RWPE2 (cell line): ENCODE measurements around the gene PLCH1.
A peak's percentile ranks its signal among the peaks of the same experiment; 100 is the strongest.

Experiments
- ATAC-seq: fragments of 200-7000 bp; cut with Tn5 transposase; 3 replicates; pipeline ENCODE4 v1.9.1; 2021; ENCODE audit warnings: low read depth
- DNase-seq: peaks from one replicate; pipeline ENCODE4 v3.0.0-alpha.2; 2020; ENCODE audit warnings: low spot score
- H3K27ac ChIP-seq: fragments of 450-650 bp; 2 replicates; pipeline ENCODE4 v1.5.1; 2017; ENCODE audit warnings: mild to moderate bottlenecking; ENCODE audit not compliant: poor library complexity, severe bottlenecking
- H3K27me3 ChIP-seq: fragments of 250-450 bp; sonication (Bioruptor Pico); 2 replicates; pipeline ENCODE4 v1.5.1; 2021; ENCODE audit warnings: mild to moderate bottlenecking, moderate library complexity; ENCODE audit not compliant: insufficient read depth, poor library complexity, severe bottlenecking
- H3K36me3 ChIP-seq: fragments of 250-450 bp; sonication (Bioruptor Pico); 2 replicates; pipeline ENCODE4 v1.5.1; 2020; ENCODE audit warnings: low read depth, mild to moderate bottlenecking, moderate library complexity
- H3K4me1 ChIP-seq: fragments of 250-450 bp; sonication (Bioruptor Pico); 2 replicates; pipeline ENCODE4 v1.5.1; 2021; ENCODE audit warnings: mild to moderate bottlenecking, moderate library complexity; ENCODE audit not compliant: insufficient read depth, poor library complexity, severe bottlenecking
- H3K4me3 ChIP-seq: fragments of 250-450 bp; sonication (Bioruptor Pico); 2 replicates; pipeline ENCODE4 v1.5.1; 2021; ENCODE audit warnings: mild to moderate bottlenecking, moderate library complexity; ENCODE audit not compliant: severe bottlenecking
- H3K9me3 ChIP-seq: fragments of 250-450 bp; sonication (Bioruptor Pico); 2 replicates; pipeline ENCODE4 v1.5.1; 2021; ENCODE audit warnings: mild to moderate bottlenecking, moderate library complexity; ENCODE audit not compliant: severe bottlenecking
- TF ChIP-seq, protein P1 (sequence below): fragments of 450-650 bp; IDR thresholded peaks from one replicate; pipeline ENCODE4 v1.5.1; 2017; ENCODE audit warnings: mild to moderate bottlenecking, moderate library complexity; ENCODE audit not compliant: poor library complexity, severe bottlenecking

The PLCH1 gene

DNA sequence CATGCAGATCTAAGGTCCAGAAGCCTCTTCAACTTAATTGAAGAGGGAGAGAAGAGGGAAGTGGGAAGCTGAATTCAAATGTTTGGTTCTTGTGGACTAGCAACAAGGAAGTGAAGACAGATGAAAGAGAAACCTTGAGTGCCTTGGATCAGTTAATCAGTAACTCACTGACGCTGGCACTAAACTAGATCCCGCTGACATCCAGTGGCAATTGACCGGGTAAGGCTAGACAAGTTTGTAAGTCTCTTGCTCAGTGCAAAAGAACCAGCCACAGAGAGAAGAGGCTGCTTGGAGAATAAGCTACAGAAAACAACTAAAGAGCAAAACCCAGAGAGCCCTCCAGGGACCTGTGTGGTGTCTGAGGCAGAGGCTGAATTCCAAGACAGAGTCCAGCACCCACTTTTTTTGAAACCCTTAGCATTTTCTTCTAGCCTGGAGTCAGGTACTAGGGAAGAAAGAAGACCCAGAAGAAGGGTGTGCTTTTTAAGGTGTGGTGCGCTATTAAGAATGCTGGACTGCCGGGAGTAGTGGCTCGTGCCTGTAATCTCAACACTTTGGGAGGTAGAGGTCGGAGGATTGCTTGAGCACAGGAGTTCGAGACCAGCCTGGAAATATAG is 6.9 kb downstream of the PLCH1 start:
- Histone ChIP-seq H3K27ac (no peak overlapping the region), H3K9me3 (no peaks in the 10 kb centered on the region)

DNA sequence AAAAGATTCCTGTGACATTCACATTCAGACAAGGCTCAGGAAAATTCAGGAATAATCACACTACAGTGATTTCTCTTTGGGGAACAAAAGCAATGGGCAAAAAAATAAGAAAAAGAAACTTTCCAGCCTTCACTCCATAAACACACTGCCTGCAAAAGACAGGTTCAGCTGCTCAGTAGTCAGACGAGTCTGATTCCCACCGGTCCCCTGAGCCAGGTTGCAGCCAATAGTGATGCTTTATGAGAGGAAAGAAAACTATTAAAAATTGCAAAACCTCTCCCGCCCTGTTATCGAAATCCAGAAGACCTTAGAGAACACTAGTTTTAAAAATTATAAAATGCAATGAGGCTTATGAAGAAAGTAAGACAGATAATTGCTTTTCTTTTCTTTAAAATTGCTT is 8.5 kb downstream of the PLCH1 start:
- ATAC-seq: no peak
- H3K4me3 ChIP-seq: no peak overlapping the region

More for the DNA sequence above, 6.9 kb downstream of the PLCH1 start:
- Histone ChIP-seq H3K4me3 (no peak overlapping the region), H3K36me3 (no peaks in the 10 kb centered on the region), H3K4me1 (no peaks in the 10 kb centered on the region), H3K27me3 (peaks cover 10% of the 10 kb centered on the region)
- DNase-seq (no peak), ATAC-seq (0 out of 3 replicates have a peak, but pooled peaks have one; percentile 38)
- TF ChIP-seq, protein P1, sequence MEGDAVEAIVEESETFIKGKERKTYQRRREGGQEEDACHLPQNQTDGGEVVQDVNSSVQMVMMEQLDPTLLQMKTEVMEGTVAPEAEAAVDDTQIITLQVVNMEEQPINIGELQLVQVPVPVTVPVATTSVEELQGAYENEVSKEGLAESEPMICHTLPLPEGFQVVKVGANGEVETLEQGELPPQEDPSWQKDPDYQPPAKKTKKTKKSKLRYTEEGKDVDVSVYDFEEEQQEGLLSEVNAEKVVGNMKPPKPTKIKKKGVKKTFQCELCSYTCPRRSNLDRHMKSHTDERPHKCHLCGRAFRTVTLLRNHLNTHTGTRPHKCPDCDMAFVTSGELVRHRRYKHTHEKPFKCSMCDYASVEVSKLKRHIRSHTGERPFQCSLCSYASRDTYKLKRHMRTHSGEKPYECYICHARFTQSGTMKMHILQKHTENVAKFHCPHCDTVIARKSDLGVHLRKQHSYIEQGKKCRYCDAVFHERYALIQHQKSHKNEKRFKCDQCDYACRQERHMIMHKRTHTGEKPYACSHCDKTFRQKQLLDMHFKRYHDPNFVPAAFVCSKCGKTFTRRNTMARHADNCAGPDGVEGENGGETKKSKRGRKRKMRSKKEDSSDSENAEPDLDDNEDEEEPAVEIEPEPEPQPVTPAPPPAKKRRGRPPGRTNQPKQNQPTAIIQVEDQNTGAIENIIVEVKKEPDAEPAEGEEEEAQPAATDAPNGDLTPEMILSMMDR: no peak

DNA sequence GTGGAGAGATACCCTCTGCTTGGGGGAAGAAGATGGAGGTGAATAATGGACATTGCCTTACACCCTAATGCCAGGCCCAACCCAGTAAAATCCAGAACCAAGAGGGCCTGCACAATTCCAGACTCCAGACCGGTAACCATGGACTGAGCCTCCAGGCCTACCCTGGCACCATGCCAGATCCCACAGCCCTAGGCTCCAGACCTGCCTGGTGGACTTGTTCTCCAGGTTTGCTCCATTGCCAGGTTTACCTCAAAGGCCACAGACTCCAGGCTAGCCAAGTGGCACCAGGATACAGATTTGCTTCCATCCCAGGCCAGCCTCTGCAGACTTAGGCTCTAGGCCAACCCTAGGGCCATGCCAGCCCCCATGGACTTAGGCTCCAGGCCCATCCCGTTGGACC is 14.0 kb downstream of the PLCH1 start:
- H3K4me3 ChIP-seq: no peak overlapping the region
- ATAC-seq (no peak), DNase-seq (no peak)
- no peaks in the 10 kb centered on the region for H3K36me3 ChIP-seq
- H3K27me3 ChIP-seq: no peaks in the 10 kb centered on the region
- no peak overlapping the region for H3K27ac ChIP-seq
- no peaks in the 10 kb centered on the region for H3K4me1 ChIP-seq
- TF ChIP-seq, protein P1: no peak
- no peaks in the 10 kb centered on the region for H3K9me3 ChIP-seq

More for the DNA sequence above, 8.5 kb downstream of the PLCH1 start:
- Histone ChIP-seq H3K9me3 (no peaks in the 10 kb centered on the region), H3K4me1 (no peaks in the 10 kb centered on the region), H3K36me3 (no peaks in the 10 kb centered on the region), H3K27ac (no peak overlapping the region), H3K27me3 (no peaks in the 10 kb centered on the region)
- DNase-seq: no peak
- TF ChIP-seq, protein P1: no peak

DNA sequence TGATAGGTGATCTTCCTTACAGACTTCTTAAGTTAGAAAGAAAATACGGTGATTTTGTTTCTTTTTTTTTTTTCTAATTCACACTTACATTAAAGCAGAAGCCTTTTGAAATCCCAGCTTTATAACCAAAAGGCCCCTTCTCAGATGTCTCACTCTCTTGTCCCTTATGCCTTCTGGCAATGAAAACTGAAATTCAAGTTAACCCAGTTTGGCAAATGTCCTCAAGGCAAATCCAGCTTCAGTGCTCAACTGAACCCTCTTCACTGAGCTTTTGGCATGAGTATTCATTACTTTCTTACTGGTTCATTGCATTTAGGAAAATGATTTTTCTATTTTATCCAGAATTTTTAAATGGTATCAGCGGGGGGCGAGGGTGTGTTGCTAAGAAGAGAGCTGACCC is 17.0 kb downstream of the PLCH1 start:
- TF ChIP-seq, protein P1: no peak
- DNase-seq (no peak), ATAC-seq (no peak)
- H3K36me3 ChIP-seq: no peaks in the 10 kb centered on the region
- no peak overlapping the region for H3K27ac ChIP-seq
- H3K9me3 ChIP-seq: no peaks in the 10 kb centered on the region
- H3K4me3 ChIP-seq: no peak overlapping the region
- no peaks in the 10 kb centered on the region for H3K27me3 ChIP-seq
- no peaks in the 10 kb centered on the region for H3K4me1 ChIP-seq

DNA sequence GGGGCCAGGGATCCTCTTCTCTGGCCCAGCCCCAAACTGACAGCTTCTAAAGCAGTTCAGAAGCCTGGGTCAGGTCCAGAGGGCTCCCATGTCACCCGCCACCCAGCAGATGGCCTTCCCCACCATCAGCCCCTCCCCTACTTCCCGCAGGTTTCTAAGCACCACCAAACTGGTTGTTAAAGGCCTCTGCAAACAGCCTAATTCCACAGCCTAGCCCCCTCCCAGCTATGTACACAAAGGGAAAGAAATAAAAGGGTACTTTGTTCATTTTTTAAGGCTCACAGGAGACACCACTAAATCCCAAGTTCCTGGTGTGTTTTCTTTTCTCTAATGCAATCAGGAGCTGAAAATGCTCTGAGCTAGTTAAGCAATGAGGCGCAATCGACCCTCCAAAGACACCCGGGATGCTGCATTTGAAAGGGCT is 30.6 kb downstream of the PLCH1 start:
- Histone ChIP-seq H3K4me3 (no peak overlapping the region), H3K4me1 (no peaks in the 10 kb centered on the region), H3K36me3 (no peaks in the 10 kb centered on the region), H3K27me3 (no peaks in the 10 kb centered on the region), H3K9me3 (no peaks in the 10 kb centered on the region), H3K27ac (no peak overlapping the region)
- DNase-seq: no peak
- ATAC-seq: no peak
- TF ChIP-seq, protein P1: no peak
